Peyer's patch (tissue), 4 donors: Measurements from ENCODE around the gene USP32.

Experiments used
- CTCF ChIP-seq, 6 experiments: fragments of 450-650 bp in 4 of 6; fragments of 200-600 bp in 2 of 6; sonication (generic) in 1 of 6; IDR thresholded peaks; one replicate each; pipeline ENCODE4 v1.5.1; 2017 to 2019; ENCODE audit warnings: antibody characterized with exemption in 6 of 6, mild to moderate bottlenecking in 3 of 6, moderate library complexity in 1 of 6
- POLR2A ChIP-seq, 2 donors: fragments of 450-650 bp; IDR thresholded peaks; one replicate each; pipeline ENCODE4 v1.5.1; 2017; ENCODE audit warnings: antibody characterized with exemption in 2 of 2, mild to moderate bottlenecking in 2 of 2, moderate library complexity in 2 of 2

GRCh38 chr17:60358606-60359225 lies 33.2 kb downstream of the USP32 start:
- TF ChIP-seq CTCF (IDR thresholded peaks at IDR 0.05) (no peak), POLR2A (IDR thresholded peaks at IDR 0.05) (no peak)
